ENCODE measurements around the gene STRBP.
"Not testable (repeated sequence)": the region's sequence is repeated elsewhere in the genome, so short reads cannot be mapped to it uniquely, and the experiment has no call there.

The STRBP gene

GRCh38 chr9:123251324-123251723 is 17.1 kb downstream of the STRBP start:
- ChIA-PET POLR2A (no interaction called here), CTCF (interaction anchor here (0.6 kb wide), 1 partner anchor 100 kb away, joined by 3 read pairs; no protein-coding TSS in a partner anchor)
- TF ChIP-seq TARDBP (IDR thresholded peaks at IDR 0.05) (no peak), LEF1 (IDR thresholded peaks at IDR 0.05; ENCODE audit: borderline replicate concordance) (no peak), SUZ12 (IDR thresholded peaks at IDR 0.05) (no peak), ELF4 (IDR thresholded peaks at IDR 0.05) (no peak), L3MBTL2 (conservative IDR thresholded peaks at IDR 0.05) (no peak), FOXA1 (IDR thresholded peaks at IDR 0.05) (no peak)
- DNase-seq (ENCODE audit: extremely low spot score), result no peak

GRCh38 chr9:123250504-123250903 is 17.9 kb downstream of the STRBP start:
- ChIA-PET POLR2A (no interaction called here), CTCF (no interaction called here)
- DNase-seq (ENCODE audit: extremely low spot score), result no peak
- no peak for TF ChIP-seq CTBP1 (IDR thresholded peaks at IDR 0.05; ENCODE audit: borderline replicate concordance)
- TF ChIP-seq BHLHE40 (IDR thresholded peaks at IDR 0.05; ENCODE audit: borderline replicate concordance), result no peak
- no peak for TF ChIP-seq ELF4 (IDR thresholded peaks at IDR 0.05)
- no peak for TF ChIP-seq NFRKB (IDR thresholded peaks at IDR 0.05)
- no peak for TF ChIP-seq PKNOX1 (IDR thresholded peaks at IDR 0.05)
- TF ChIP-seq SUZ12 (IDR thresholded peaks at IDR 0.05), result no peak
- no peak for TF ChIP-seq L3MBTL2 (conservative IDR thresholded peaks at IDR 0.05)
- no peak for TF ChIP-seq TARDBP (IDR thresholded peaks at IDR 0.05)
- TF ChIP-seq FOXA1 (IDR thresholded peaks at IDR 0.05), result no peak
- no peak for TF ChIP-seq SP1 (IDR thresholded peaks at IDR 0.05)
- no peak for TF ChIP-seq ZNF384 (IDR thresholded peaks at IDR 0.05)
- no peak for TF ChIP-seq LEF1 (IDR thresholded peaks at IDR 0.05; ENCODE audit: borderline replicate concordance)
- no peak for TF ChIP-seq FOXM1 (IDR thresholded peaks at IDR 0.05; ENCODE audit: borderline replicate concordance)
- no peak for TF ChIP-seq FOXK2 (IDR thresholded peaks at IDR 0.05)
- no peak for TF ChIP-seq ARNT (IDR thresholded peaks at IDR 0.05)

GRCh38 chr9:123249162-123249561 is 19.2 kb downstream of the STRBP start:
- POLR2A ChIA-PET; DNase-seq (ENCODE audit: extremely low spot score); CTCF ChIA-PET: not testable (repeated sequence)

- CTCF ChIA-PET, result no interaction called here
Measured at GRCh38 chr9:123248630-123249029, 19.8 kb downstream of the STRBP start.

GRCh38 chr9:123246534-123246933 is 21.9 kb downstream of the STRBP start:
- POLR2A ChIA-PET, result no interaction called here
- TF ChIP-seq PKNOX1 (IDR thresholded peaks at IDR 0.05), result no peak
- DNase-seq (ENCODE audit: extremely low spot score), result no peak
- CTCF ChIA-PET, result interaction anchor here (1.1 kb wide), 1 partner anchor 15 kb away, joined by 3 read pairs; no protein-coding TSS in a partner anchor

More at GRCh38 chr9:123248630-123249029, 19.8 kb downstream of the STRBP start:
- POLR2A ChIA-PET, result no interaction called here
- TF ChIP-seq LEF1 (IDR thresholded peaks at IDR 0.05; ENCODE audit: borderline replicate concordance), result no peak
- TF ChIP-seq CTBP1 (IDR thresholded peaks at IDR 0.05; ENCODE audit: borderline replicate concordance), result no peak
- TF ChIP-seq BHLHE40 (IDR thresholded peaks at IDR 0.05; ENCODE audit: borderline replicate concordance), result no peak
- TF ChIP-seq TARDBP (IDR thresholded peaks at IDR 0.05), result no peak
- TF ChIP-seq FOXA1 (IDR thresholded peaks at IDR 0.05), result no peak
- TF ChIP-seq ELF4 (IDR thresholded peaks at IDR 0.05), result no peak
- no peak for TF ChIP-seq HDGF (IDR thresholded peaks at IDR 0.05; ENCODE audit: borderline replicate concordance)
- no peak for TF ChIP-seq L3MBTL2 (conservative IDR thresholded peaks at IDR 0.05)
- no peak for TF ChIP-seq NFRKB (IDR thresholded peaks at IDR 0.05)
- TF ChIP-seq SUZ12 (IDR thresholded peaks at IDR 0.05), result no peak
- TF ChIP-seq ZNF384 (IDR thresholded peaks at IDR 0.05), result no peak
- no peak for TF ChIP-seq ARNT (IDR thresholded peaks at IDR 0.05)
- no peak for DNase-seq (ENCODE audit: extremely low spot score)

- POLR2A ChIA-PET, result no interaction called here
- DNase-seq (ENCODE audit: extremely low spot score), result no peak
- TF ChIP-seq ZNF384 (IDR thresholded peaks at IDR 0.05), result no peak
- no peak for TF ChIP-seq NFRKB (IDR thresholded peaks at IDR 0.05)
- no peak for TF ChIP-seq SUZ12 (IDR thresholded peaks at IDR 0.05)
- no peak for TF ChIP-seq FOXK2 (IDR thresholded peaks at IDR 0.05)
- no peak for TF ChIP-seq ARNT (IDR thresholded peaks at IDR 0.05)
- no peak for TF ChIP-seq ELF4 (IDR thresholded peaks at IDR 0.05)
- TF ChIP-seq HDGF (IDR thresholded peaks at IDR 0.05; ENCODE audit: borderline replicate concordance), result no peak
- TF ChIP-seq PKNOX1 (IDR thresholded peaks at IDR 0.05), result no peak
- TF ChIP-seq L3MBTL2 (conservative IDR thresholded peaks at IDR 0.05), result no peak
- TF ChIP-seq SP1 (IDR thresholded peaks at IDR 0.05), result no peak
- CTCF ChIA-PET, result no interaction called here
Measured at GRCh38 chr9:123239726-123240125, 28.7 kb downstream of the STRBP start.

- no peak for DNase-seq (ENCODE audit: extremely low spot score)
- ChIA-PET POLR2A (no interaction called here), CTCF (no interaction called here)
- TF ChIP-seq LEF1 (IDR thresholded peaks at IDR 0.05; ENCODE audit: borderline replicate concordance), result no peak
- no peak for TF ChIP-seq L3MBTL2 (conservative IDR thresholded peaks at IDR 0.05)
- TF ChIP-seq NFRKB (IDR thresholded peaks at IDR 0.05), result no peak
- no peak for TF ChIP-seq FOXK2 (IDR thresholded peaks at IDR 0.05)
- TF ChIP-seq ZNF384 (IDR thresholded peaks at IDR 0.05), result no peak
- TF ChIP-seq SUZ12 (IDR thresholded peaks at IDR 0.05), result no peak
- no peak for TF ChIP-seq HDGF (IDR thresholded peaks at IDR 0.05; ENCODE audit: borderline replicate concordance)
- no peak for TF ChIP-seq FOXA1 (IDR thresholded peaks at IDR 0.05)
- TF ChIP-seq ELF4 (IDR thresholded peaks at IDR 0.05), result no peak
Measured at GRCh38 chr9:123238365-123238764, 30.0 kb downstream of the STRBP start.

Data from HEK293T (cell line).